Neural progenitor cell (in vitro differentiated cells): Measurements from ENCODE around the gene TERC. TPM values are rescaled to one million over a fixed set of nuclear protein-coding genes. Genes with fewer than 3 reads are reported as not detected.

Experiments
- DNase-seq: peaks from one replicate; pipeline ENCODE4 v3.0.0-alpha.2; 2016; ENCODE audit warnings: low spot score
- H2AFZ ChIP-seq: fragments of 200-600 bp; sonication (generic); replicated peaks from 2 replicates; pipeline ENCODE4 v1.6.1; 2016; ENCODE audit warnings: antibody characterized with exemption
- H3F3A ChIP-seq: fragments of 200-600 bp; sonication (generic); 2 replicates; pipeline ENCODE4 v1.6.1; 2016; ENCODE audit warnings: antibody characterized with exemption, low read depth
- H3K27ac ChIP-seq: fragments of 200-600 bp; sonication (generic); 2 replicates; pipeline ENCODE4 v1.5.1; 2016; ENCODE audit warnings: mild to moderate bottlenecking
- H3K27me3 ChIP-seq: fragments of 200-600 bp; sonication (generic); 2 replicates; pipeline ENCODE4 v1.6.1; 2016; ENCODE audit warnings: mild to moderate bottlenecking, moderate library complexity
- H3K36me3 ChIP-seq: fragments of 200-600 bp; sonication (generic); 2 replicates; pipeline ENCODE4 v1.5.1; 2016
- H3K4me1 ChIP-seq: fragments of 200-600 bp; sonication (generic); 2 replicates; pipeline ENCODE4 v1.6.1; 2016; ENCODE audit warnings: mixed run types
- H3K4me2 ChIP-seq: fragments of 200-600 bp; sonication (generic); 2 replicates; pipeline ENCODE4 v1.6.1; 2016
- H3K4me3 ChIP-seq: fragments of 200-600 bp; sonication (generic); 2 replicates; pipeline ENCODE4 v1.5.1; 2016
- H3K79me2 ChIP-seq: fragments of 200-600 bp; sonication (generic); 2 replicates; pipeline ENCODE4 v1.6.1; 2016; ENCODE audit warnings: low read depth
- H3K9ac ChIP-seq: fragments of 200-600 bp; sonication (generic); 2 replicates; pipeline ENCODE4 v1.6.1; 2016
- H3K9me3 ChIP-seq: fragments of 200-600 bp; sonication (generic); 2 replicates; pipeline ENCODE4 v1.5.1; 2016; ENCODE audit warnings: low read depth
- H4K20me1 ChIP-seq: fragments of 200-600 bp; sonication (generic); 2 replicates; pipeline ENCODE4 v1.6.1; 2016; ENCODE audit warnings: low read depth
- H3K27ac Mint-ChIP-seq: 3 replicates; pipeline ENCODE4 v1.8.0; 2021; ENCODE audit warnings: mixed read lengths
- H3K27me3 Mint-ChIP-seq: 2 replicates; pipeline ENCODE4 v1.8.0; 2022; ENCODE audit warnings: low read depth, mild to moderate bottlenecking, inconsistent platforms, moderate library complexity, mixed read lengths; ENCODE audit not compliant: insufficient read depth
- H3K36me3 Mint-ChIP-seq: 3 replicates; pipeline ENCODE4 v1.8.0; 2021; ENCODE audit warnings: mixed read lengths
- H3K4me1 Mint-ChIP-seq: 3 replicates; pipeline ENCODE4 v1.8.0; 2021; ENCODE audit warnings: mixed read lengths
- H3K4me3 Mint-ChIP-seq: 3 replicates; pipeline ENCODE4 v1.8.0; 2021; ENCODE audit warnings: mild to moderate bottlenecking, moderate library complexity, mixed read lengths
- H3K9me3 Mint-ChIP-seq: 3 replicates; pipeline ENCODE4 v1.8.0; 2020; ENCODE audit warnings: mixed read lengths
- EZH2 ChIP-seq: fragments of 200-600 bp; sonication (generic); IDR thresholded peaks from 2 replicates; pipeline ENCODE4 v1.6.1; 2017; ENCODE audit warnings: antibody characterized with exemption, mild to moderate bottlenecking, moderate library complexity
- EZH2phosphoT487 ChIP-seq: fragments of 200-600 bp; sonication (generic); IDR thresholded peaks from 2 replicates; pipeline ENCODE4 v1.6.1; 2017; ENCODE audit warnings: antibody characterized with exemption
- total RNA-seq: library from RNA; depleted of rRNA; stranded (reverse); fragments of >200 nt; gene quantifications from 2 replicates; pipeline ENCODE4 v1.2.3, GENCODE V29; 2015; ENCODE audit warnings: low replicate concordance
- TF ChIP-seq, protein P1 (sequence below): fragments of 200-600 bp; sonication (generic); IDR thresholded peaks from 2 replicates; pipeline ENCODE4 v1.5.1; 2017; ENCODE audit warnings: antibody characterized with exemption, mild to moderate bottlenecking

TERC gene
- total RNA-seq, 1 donor from 2014 or later = 47.5 TPM

DNA sequence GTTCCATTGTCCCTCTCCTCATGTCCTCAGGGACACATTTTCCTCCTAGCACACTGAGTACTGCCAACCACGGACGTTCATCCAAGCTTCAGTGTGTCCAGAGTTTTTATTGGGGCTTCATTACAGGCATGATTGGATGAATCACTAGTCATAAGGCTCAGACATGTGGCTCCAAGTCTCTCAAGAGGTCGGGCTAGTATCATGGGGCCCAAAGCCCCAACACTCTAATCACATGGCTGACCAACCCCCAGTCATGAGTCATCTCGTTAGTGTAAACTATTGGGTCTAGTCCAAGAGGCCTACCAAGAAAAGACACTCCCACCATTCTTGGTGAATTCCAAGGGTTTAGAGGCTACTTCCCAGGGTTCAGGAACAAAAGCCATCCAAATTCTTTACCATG lies 4.4 kb downstream of the TERC start:
- peaks cover 17% of the 10 kb centered on the region for H3K9me3 Mint-ChIP-seq
- Histone ChIP-seq H2AFZ (no peak overlapping the region), H3K27ac (no peak overlapping the region), H3K9ac (no peak overlapping the region), H3K9me3 (no peaks in the 10 kb centered on the region), H4K20me1 (no peaks in the 10 kb centered on the region), H3K4me2 (no peak overlapping the region), H3F3A (no peaks in the 10 kb centered on the region), H3K36me3 (no peaks in the 10 kb centered on the region), H3K27me3 (no peaks in the 10 kb centered on the region), H3K4me1 (no peaks in the 10 kb centered on the region), H3K4me3 (no peak overlapping the region), H3K79me2 (no peaks in the 10 kb centered on the region)
- peaks cover 3% of the 10 kb centered on the region for H3K27me3 Mint-ChIP-seq
- no peak for TF ChIP-seq EZH2phosphoT487
- no peak for TF ChIP-seq EZH2
- TF ChIP-seq, protein P1, sequence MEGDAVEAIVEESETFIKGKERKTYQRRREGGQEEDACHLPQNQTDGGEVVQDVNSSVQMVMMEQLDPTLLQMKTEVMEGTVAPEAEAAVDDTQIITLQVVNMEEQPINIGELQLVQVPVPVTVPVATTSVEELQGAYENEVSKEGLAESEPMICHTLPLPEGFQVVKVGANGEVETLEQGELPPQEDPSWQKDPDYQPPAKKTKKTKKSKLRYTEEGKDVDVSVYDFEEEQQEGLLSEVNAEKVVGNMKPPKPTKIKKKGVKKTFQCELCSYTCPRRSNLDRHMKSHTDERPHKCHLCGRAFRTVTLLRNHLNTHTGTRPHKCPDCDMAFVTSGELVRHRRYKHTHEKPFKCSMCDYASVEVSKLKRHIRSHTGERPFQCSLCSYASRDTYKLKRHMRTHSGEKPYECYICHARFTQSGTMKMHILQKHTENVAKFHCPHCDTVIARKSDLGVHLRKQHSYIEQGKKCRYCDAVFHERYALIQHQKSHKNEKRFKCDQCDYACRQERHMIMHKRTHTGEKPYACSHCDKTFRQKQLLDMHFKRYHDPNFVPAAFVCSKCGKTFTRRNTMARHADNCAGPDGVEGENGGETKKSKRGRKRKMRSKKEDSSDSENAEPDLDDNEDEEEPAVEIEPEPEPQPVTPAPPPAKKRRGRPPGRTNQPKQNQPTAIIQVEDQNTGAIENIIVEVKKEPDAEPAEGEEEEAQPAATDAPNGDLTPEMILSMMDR = no peak
- peaks cover 2% of the 10 kb centered on the region for H3K4me1 Mint-ChIP-seq
- H3K4me3 Mint-ChIP-seq = no peak overlapping the region
- no peak for DNase-seq
- peaks cover 4% of the 10 kb centered on the region for H3K36me3 Mint-ChIP-seq
- H3K27ac Mint-ChIP-seq = no peak overlapping the region

DNA sequence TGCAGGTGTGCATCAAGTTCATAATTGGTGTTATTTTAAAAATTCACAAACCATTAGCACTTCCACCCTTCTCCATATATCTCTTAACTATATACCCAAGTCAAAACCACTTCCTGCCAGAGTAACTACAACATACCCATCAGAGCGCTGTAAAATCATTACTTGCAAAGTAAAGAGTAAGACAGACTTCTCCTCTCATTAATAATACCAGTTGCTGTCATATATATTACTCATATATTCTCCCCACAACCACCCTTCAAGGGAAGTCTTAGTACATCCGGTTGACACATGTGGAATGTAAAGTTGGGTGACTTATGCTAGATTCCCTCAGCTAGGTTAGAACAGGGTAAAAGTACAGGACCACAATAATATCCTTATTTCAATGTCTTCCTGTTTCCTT lies 5.6 kb downstream of the TERC start:
- H3F3A ChIP-seq = no peaks in the 10 kb centered on the region
- peaks cover 3% of the 10 kb centered on the region for H3K27me3 Mint-ChIP-seq
- H3K4me1 Mint-ChIP-seq = no peaks in the 10 kb centered on the region
- H4K20me1 ChIP-seq = no peaks in the 10 kb centered on the region
- no peak overlapping the region for H2AFZ ChIP-seq
- H3K4me2 ChIP-seq = no peak overlapping the region
- DNase-seq = no peak
- H3K36me3 Mint-ChIP-seq = no peaks in the 10 kb centered on the region
- H3K79me2 ChIP-seq = no peaks in the 10 kb centered on the region
- no peak overlapping the region for H3K27ac ChIP-seq
- no peaks in the 10 kb centered on the region for H3K4me1 ChIP-seq
- no peak overlapping the region for H3K4me3 ChIP-seq
- TF ChIP-seq, protein P1 = no peak
- TF ChIP-seq EZH2phosphoT487 = no peak
- no peak for TF ChIP-seq EZH2
- no peaks in the 10 kb centered on the region for H3K9me3 ChIP-seq
- H3K9ac ChIP-seq = no peak overlapping the region
- H3K27me3 ChIP-seq = no peaks in the 10 kb centered on the region
- H3K36me3 ChIP-seq = no peaks in the 10 kb centered on the region
- H3K27ac Mint-ChIP-seq = no peak overlapping the region
- H3K4me3 Mint-ChIP-seq = no peak overlapping the region
- H3K9me3 Mint-ChIP-seq = peaks cover 11% of the 10 kb centered on the region

DNA sequence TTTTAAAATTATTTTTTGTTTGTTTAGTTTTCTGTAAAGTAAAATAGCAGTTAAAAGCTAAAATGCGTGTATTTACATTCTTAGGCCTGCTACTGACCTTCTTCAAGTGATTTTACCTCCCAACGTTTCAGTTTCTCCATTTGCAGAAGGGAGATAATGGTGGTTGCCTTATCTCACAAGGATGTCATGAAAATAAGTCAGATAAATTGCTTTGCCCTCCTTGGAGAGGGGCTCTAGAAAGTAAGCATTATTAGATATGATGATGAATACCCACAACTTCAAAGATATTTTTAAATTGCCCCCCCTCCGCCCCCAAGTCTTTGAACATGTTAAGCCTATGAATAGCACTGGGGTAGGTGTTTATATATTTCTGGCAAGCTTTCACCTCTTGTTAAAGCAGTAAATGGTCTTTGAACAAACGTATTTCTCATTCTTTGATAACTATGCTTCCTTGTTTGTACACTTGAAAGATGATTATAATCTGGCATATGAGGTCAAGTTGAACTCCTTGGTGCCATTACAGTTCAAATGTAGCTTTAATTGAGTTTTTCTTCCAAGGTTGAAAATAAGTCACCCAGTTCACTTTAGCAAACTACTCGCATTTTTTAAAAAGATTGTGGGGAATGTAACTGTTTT lies 6.4 kb downstream of the TERC start:
- H3K79me2 ChIP-seq = no peaks in the 10 kb centered on the region
- no peaks in the 10 kb centered on the region for H3K27me3 ChIP-seq
- H3F3A ChIP-seq = no peaks in the 10 kb centered on the region
- no peaks in the 10 kb centered on the region for H4K20me1 ChIP-seq
- no peak overlapping the region for H3K27ac Mint-ChIP-seq
- H3K9ac ChIP-seq = no peak overlapping the region
- TF ChIP-seq EZH2 (no peak), EZH2phosphoT487 (no peak)
- TF ChIP-seq, protein P1 = no peak
- H3K27ac ChIP-seq = no peak overlapping the region
- H2AFZ ChIP-seq = no peak overlapping the region
- H3K27me3 Mint-ChIP-seq = peaks cover 3% of the 10 kb centered on the region
- H3K9me3 Mint-ChIP-seq = peaks cover 6% of the 10 kb centered on the region
- H3K4me1 Mint-ChIP-seq = no peaks in the 10 kb centered on the region
- no peaks in the 10 kb centered on the region for H3K36me3 ChIP-seq
- no peak overlapping the region for H3K4me2 ChIP-seq
- no peak overlapping the region for H3K4me3 ChIP-seq
- no peak overlapping the region for H3K4me3 Mint-ChIP-seq
- no peaks in the 10 kb centered on the region for H3K9me3 ChIP-seq
- no peaks in the 10 kb centered on the region for H3K36me3 Mint-ChIP-seq
- H3K4me1 ChIP-seq = no peaks in the 10 kb centered on the region
- no peak for DNase-seq
